Keratinocyte (primary cell): ENCODE data around the gene MICA. TPM values are rescaled to one million over a fixed set of nuclear protein-coding genes. Genes with fewer than 3 reads are reported as not detected.
"Not testable (repeated sequence)": the region's sequence is repeated elsewhere in the genome, so short reads cannot be mapped to it uniquely, and the experiment has no call there.

ENCODE experiments used
- DNase-seq: peaks from one replicate; pipeline ENCODE4 v3.0.0-alpha.2; 2011; ENCODE audit warnings: low read depth, missing footprints, low spot score
- FAIRE-seq: peaks from 2 replicates; lab custom pipeline; 2011; peaks lifted over from hg19 to GRCh38; lab: Jason Lieb, UNC
- H2AFZ ChIP-seq: 2 replicates; pipeline ENCODE4 v1.6.0; 2012; ENCODE audit warnings: low read length, control low read depth, inconsistent platforms; ENCODE audit not compliant: control insufficient read depth
- H3K27ac ChIP-seq: 2 replicates; pipeline ENCODE4 v1.5.1; 2011; ENCODE audit warnings: low read length; ENCODE audit not compliant: control insufficient read depth, insufficient read depth
- H3K27me3 ChIP-seq: 3 replicates; pipeline ENCODE4 v1.6.0; 2011; ENCODE audit warnings: low read length; ENCODE audit not compliant: control insufficient read depth, insufficient read depth; ENCODE audit errors: extremely low read depth
- H3K36me3 ChIP-seq, 2 experiments: 2 replicates in 1 of 2; 3 replicates in 1 of 2; pipeline ENCODE4 v1.5.1; 2011; ENCODE audit warnings: low read length in 2 of 2, mild to moderate bottlenecking in 1 of 2; ENCODE audit not compliant: control insufficient read depth in 2 of 2, insufficient read depth in 2 of 2; ENCODE audit errors: extremely low read depth in 1 of 2
- H3K4me1 ChIP-seq: 3 replicates; pipeline ENCODE4 v1.5.1; 2011; ENCODE audit warnings: low read length; ENCODE audit not compliant: control insufficient read depth, insufficient read depth; ENCODE audit errors: extremely low read depth
- H3K4me2 ChIP-seq: 3 replicates; pipeline ENCODE4 v1.6.0; 2011; ENCODE audit warnings: low read depth, low read length; ENCODE audit not compliant: control insufficient read depth, insufficient read depth; ENCODE audit errors: extremely low read depth
- H3K4me3 ChIP-seq, 3 experiments: fragments of 200-600 bp in 1 of 3; sonication (generic) in 1 of 3; 2 replicates in 2 of 3; 3 replicates in 1 of 3; pipeline ENCODE4 v1.5.1; 2011 to 2016; ENCODE audit warnings: low read length in 3 of 3, mild to moderate bottlenecking in 3 of 3, control low read depth in 2 of 3, inconsistent platforms in 1 of 3, low read depth in 1 of 3, mixed read lengths in 1 of 3, mixed run types in 1 of 3, moderate library complexity in 1 of 3; ENCODE audit not compliant: control insufficient read depth in 2 of 3, insufficient read depth in 2 of 3; ENCODE audit errors: extremely low read depth in 1 of 3
- H3K79me2 ChIP-seq: 2 replicates; pipeline ENCODE4 v1.6.0; 2012; ENCODE audit warnings: low read length; ENCODE audit not compliant: control insufficient read depth, insufficient read depth
- H3K9ac ChIP-seq: 3 replicates; pipeline ENCODE4 v1.6.0; 2011; ENCODE audit warnings: low read length; ENCODE audit not compliant: control insufficient read depth, insufficient read depth; ENCODE audit errors: extremely low read depth
- H3K9me1 ChIP-seq: 3 replicates; pipeline ENCODE4 v1.6.0; 2011; ENCODE audit warnings: low read length; ENCODE audit not compliant: control insufficient read depth, insufficient read depth; ENCODE audit errors: extremely low read depth
- H3K9me3 ChIP-seq: 2 replicates; pipeline ENCODE4 v1.5.1; 2012; ENCODE audit warnings: low read depth, low read length; ENCODE audit not compliant: control insufficient read depth
- H4K20me1 ChIP-seq: 3 replicates; pipeline ENCODE4 v1.6.0; 2011; ENCODE audit warnings: low read length; ENCODE audit not compliant: control insufficient read depth, insufficient read depth; ENCODE audit errors: extremely low read depth
- EZH2 ChIP-seq: IDR thresholded peaks from one replicate; pipeline ENCODE4 v1.6.1; 2012; ENCODE audit warnings: inconsistent platforms, mild to moderate bottlenecking, low read length, moderate library complexity
- dilution Hi-C: fragments of 300-500 bp; cut with MboI; formaldehyde crosslinking; loops from one replicate; pipeline ENCODE4 v1.7.0; 2020; ENCODE audit warnings: low sequenced_read_pairs; ENCODE audit not compliant: extremely low pct_ligation_motif_present
- polyA plus RNA-seq, 5 experiments: library from polyadenylated mRNA; depleted of rRNA in 3 of 5; stranded (reverse) in 3 of 5; stranded (forward) in 1 of 5; unstranded in 1 of 5; fragments of >200 nt; gene quantifications; 1 replicate in 1 of 5; 2 replicates in 3 of 5; 3 replicates in 1 of 5; pipeline versions ENCODE4 v1.2.1 to v1.2.3, GENCODE V29; 2011 to 2012; ENCODE audit warnings: missing spikeins in 2 of 5, low read depth in 1 of 5, low replicate concordance in 1 of 5
- TF ChIP-seq, protein P1 (sequence below), 3 experiments: IDR thresholded peaks in 1 of 3; conservative IDR thresholded peaks in 1 of 3; optimal IDR thresholded peaks in 1 of 3; 2 replicates in 2 of 3; 3 replicates in 1 of 3; pipeline versions ENCODE3 to v1.5.1; 2011; ENCODE audit warnings: low read length in 3 of 3, mild to moderate bottlenecking in 3 of 3, moderate library complexity in 2 of 3, control low read depth in 1 of 3, inconsistent platforms in 1 of 3; ENCODE audit not compliant: insufficient read depth in 2 of 3; ENCODE audit errors: extremely low read depth in 1 of 3

MICA gene
- polyA plus RNA-seq, 1 donor (not counting 4 experiments of a cell fraction or from before 2014, with no cell fraction given), result 59.9 TPM

DNA sequence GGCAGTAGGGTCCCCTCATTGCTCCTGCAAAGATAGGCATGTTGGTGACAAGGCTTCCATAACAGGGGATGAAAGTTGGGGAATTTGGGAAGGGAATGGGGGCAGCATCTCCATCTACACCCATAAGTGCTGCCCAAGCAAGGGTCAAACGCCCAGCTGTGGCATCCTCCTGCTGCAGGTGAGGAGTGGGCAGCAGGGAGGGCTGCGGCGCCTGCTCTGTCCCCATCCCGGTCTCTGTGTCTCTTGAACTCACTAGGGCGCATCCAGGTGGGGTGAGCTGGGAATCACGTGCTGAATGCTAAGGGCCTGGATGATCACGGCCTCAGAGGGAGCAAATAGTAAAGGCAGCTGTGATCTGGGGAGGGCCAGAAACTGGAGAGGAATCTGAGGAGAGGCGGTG lies 9.1 kb downstream of the MICA start:
- Histone ChIP-seq H3K4me1 (peaks cover 8% of the 10 kb centered on the region), H3K9me3 (no peaks in the 10 kb centered on the region), H3K4me3 (no peak overlapping the region), H3K79me2 (peaks cover 60% of the 10 kb centered on the region), H4K20me1 (peaks cover 35% of the 10 kb centered on the region), H3K4me2 (no peak overlapping the region), H3K36me3 (peaks cover 45 to 49% of the 10 kb centered on the region in 2 experiments), H2AFZ (no peak overlapping the region), H3K27me3 (no peaks in the 10 kb centered on the region), H3K9ac (no peak overlapping the region), H3K27ac (no peak overlapping the region), H3K9me1 (peaks cover 5% of the 10 kb centered on the region)
- dilution Hi-C loops, result no loop called here
- no peak for FAIRE-seq
- DNase-seq, result no peak
- TF ChIP-seq, protein P1, sequence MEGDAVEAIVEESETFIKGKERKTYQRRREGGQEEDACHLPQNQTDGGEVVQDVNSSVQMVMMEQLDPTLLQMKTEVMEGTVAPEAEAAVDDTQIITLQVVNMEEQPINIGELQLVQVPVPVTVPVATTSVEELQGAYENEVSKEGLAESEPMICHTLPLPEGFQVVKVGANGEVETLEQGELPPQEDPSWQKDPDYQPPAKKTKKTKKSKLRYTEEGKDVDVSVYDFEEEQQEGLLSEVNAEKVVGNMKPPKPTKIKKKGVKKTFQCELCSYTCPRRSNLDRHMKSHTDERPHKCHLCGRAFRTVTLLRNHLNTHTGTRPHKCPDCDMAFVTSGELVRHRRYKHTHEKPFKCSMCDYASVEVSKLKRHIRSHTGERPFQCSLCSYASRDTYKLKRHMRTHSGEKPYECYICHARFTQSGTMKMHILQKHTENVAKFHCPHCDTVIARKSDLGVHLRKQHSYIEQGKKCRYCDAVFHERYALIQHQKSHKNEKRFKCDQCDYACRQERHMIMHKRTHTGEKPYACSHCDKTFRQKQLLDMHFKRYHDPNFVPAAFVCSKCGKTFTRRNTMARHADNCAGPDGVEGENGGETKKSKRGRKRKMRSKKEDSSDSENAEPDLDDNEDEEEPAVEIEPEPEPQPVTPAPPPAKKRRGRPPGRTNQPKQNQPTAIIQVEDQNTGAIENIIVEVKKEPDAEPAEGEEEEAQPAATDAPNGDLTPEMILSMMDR (optimal IDR thresholded peaks at IDR 0.05 in 1 of 3, IDR thresholded peaks at IDR 0.05 in 1 of 3, conservative IDR thresholded peaks at IDR 0.05 in 1 of 3; ENCODE audit: extremely low read depth in 1 of 3, insufficient read depth in 2 of 3, low read length in 3 of 3), result no peak
- no peak for TF ChIP-seq EZH2

DNA sequence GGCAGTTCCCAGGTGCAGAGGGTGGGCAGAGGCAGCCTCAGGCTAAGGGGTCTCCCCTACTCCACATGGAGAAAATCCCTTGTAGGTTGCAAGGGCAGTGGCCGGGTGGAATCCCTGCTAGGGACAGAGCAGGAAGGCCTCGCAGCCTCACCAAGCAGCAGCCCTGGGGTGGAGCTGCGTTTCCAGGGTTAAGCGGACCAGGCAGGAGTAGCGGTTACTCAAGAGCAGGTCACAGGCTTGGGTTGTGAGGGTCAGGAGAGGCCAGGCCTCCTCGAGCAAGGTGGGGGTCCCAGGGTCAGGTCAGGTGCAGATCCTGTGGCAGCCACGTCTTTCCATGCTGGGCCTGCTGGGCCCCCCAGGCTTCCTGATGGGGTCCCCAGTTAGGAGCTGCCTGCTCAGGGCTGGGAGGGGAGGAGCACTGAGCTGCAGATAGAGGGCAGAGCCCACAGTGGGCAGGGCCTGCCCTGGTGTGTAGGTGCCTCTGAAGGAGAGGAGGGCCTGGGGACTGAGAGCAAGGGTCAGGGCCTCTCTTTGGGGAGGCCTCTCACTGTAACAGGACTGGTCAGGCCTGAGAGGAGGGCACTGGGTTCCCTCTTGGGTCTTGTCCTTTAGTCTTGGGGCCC lies 10.9 kb downstream of the MICA start:
- H3K4me2 ChIP-seq, DNase-seq, dilution Hi-C loops, H3K9me1 ChIP-seq, FAIRE-seq, H3K27ac ChIP-seq, H3K9ac ChIP-seq, H3K27me3 ChIP-seq, H3K4me3 ChIP-seq, H3K9me3 ChIP-seq, H3K4me1 ChIP-seq, H2AFZ ChIP-seq: not testable (repeated sequence)
- Histone ChIP-seq H3K36me3 (peaks cover 45 to 49% of the 10 kb centered on the region in 2 experiments), H3K79me2 (peaks cover 43% of the 10 kb centered on the region), H4K20me1 (peaks cover 26% of the 10 kb centered on the region)
